K562 (cell line): ENCODE data around the gene UBE2O. TPM values are rescaled to one million over a fixed set of nuclear protein-coding genes. Genes with fewer than 3 reads are reported as not detected.

Experiments used
- FOXA3 ChIP-seq, 2 experiments: fragments of 450-650 bp in 1 of 2; sonication (generic) in 1 of 2; formaldehyde crosslinking; IDR thresholded peaks in 1 of 2; conservative IDR thresholded peaks in 1 of 2; 2 replicates each; pipeline versions ENCODE4 v1.4.0 to v1.8.0; 2020 to 2022; ENCODE audit warnings: mild to moderate bottlenecking in 2 of 2, missing genetic modification reagents in 1 of 2
- FOXM1 ChIP-seq, 2 experiments: fragments of 450-650 bp in 1 of 2; sonication (generic) in 1 of 2; formaldehyde crosslinking in 1 of 2; IDR thresholded peaks; 2 replicates each; pipeline versions ENCODE4 v1.6.1 to v1.9.0; 2017 to 2022; ENCODE audit warnings: low read depth in 2 of 2, mild to moderate bottlenecking in 2 of 2, missing genetic modification reagents in 1 of 2, moderate library complexity in 1 of 2
- HDAC1 ChIP-seq, 2 experiments: fragments of 450-650 bp; IDR thresholded peaks; 2 replicates each; pipeline ENCODE4 v1.6.1; 2016 to 2017; ENCODE audit warnings: inconsistent platforms in 1 of 2, mild to moderate bottlenecking in 1 of 2, moderate library complexity in 1 of 2
- HDAC6 ChIP-seq: IDR thresholded peaks from 2 replicates; pipeline ENCODE4 v1.6.1; 2012; ENCODE audit warnings: low read depth, mild to moderate bottlenecking, control low read depth, inconsistent platforms, low read length, moderate library complexity
- IRF1 ChIP-seq: sonication (generic); formaldehyde crosslinking; IDR thresholded peaks from 2 replicates; pipeline ENCODE4 v1.8.0; 2022; ENCODE audit warnings: missing genetic modification reagents, mild to moderate bottlenecking, borderline replicate concordance
- JUND ChIP-seq, 2 experiments: IDR thresholded peaks; 2 replicates in 1 of 2; 3 replicates in 1 of 2; pipeline ENCODE4 v1.6.1; 2011; ENCODE audit warnings: borderline replicate concordance in 2 of 2, low read depth in 2 of 2, low read length in 2 of 2, improper control_type of control experiment in 1 of 2, missing biosample characterization in 1 of 2, missing genetic modification characterization in 1 of 2, missing genetic modification reagents in 1 of 2
- KLF10 ChIP-seq: fragments of 250-450 bp; sonication (Bioruptor Pico); IDR thresholded peaks from 2 replicates; pipeline ENCODE4 v1.6.1; 2021; ENCODE audit warnings: matching md5 sums
- MAX ChIP-seq: sonication (generic); formaldehyde crosslinking; IDR thresholded peaks from 2 replicates; pipeline ENCODE4 v1.9.0; 2022; ENCODE audit warnings: mild to moderate bottlenecking, missing genetic modification reagents
- POLR2AphosphoS2 ChIP-seq: IDR thresholded peaks from 2 replicates; pipeline ENCODE4 v1.6.1; 2012; ENCODE audit warnings: low read length, improper control_type of control experiment
- RUNX1 ChIP-seq: sonication (generic); IDR thresholded peaks from 2 replicates; pipeline ENCODE4 v1.6.1; 2016; ENCODE audit warnings: antibody characterized with exemption, low read depth
- SMARCB1 ChIP-seq: IDR thresholded peaks from 2 replicates; pipeline ENCODE4 v1.6.1; 2011; ENCODE audit warnings: improper control_type of control experiment, low read depth; ENCODE audit not compliant: insufficient read length
- SNAPC5 ChIP-seq: fragments of 250-450 bp; sonication (Bioruptor Pico); IDR thresholded peaks from 2 replicates; pipeline ENCODE4 v1.8.0; 2021; ENCODE audit warnings: moderate library complexity, mild to moderate bottlenecking, inconsistent platforms
- TBP ChIP-seq: optimal IDR thresholded peaks from 2 replicates; pipeline ENCODE3; 2011; ENCODE audit warnings: low read depth, low read length, improper control_type of control experiment
- TCF3 ChIP-seq: sonication (generic); formaldehyde crosslinking; IDR thresholded peaks from 2 replicates; pipeline ENCODE4 v1.4.0; 2020; ENCODE audit warnings: mild to moderate bottlenecking, missing genetic modification reagents
- TOE1 ChIP-seq, 2 experiments: fragments of 450-650 bp in 1 of 2; sonication (generic) in 1 of 2; formaldehyde crosslinking in 1 of 2; IDR thresholded peaks; 2 replicates each; pipeline versions ENCODE4 v1.7.1 to v1.8.0; 2016 to 2022; ENCODE audit warnings: borderline replicate concordance in 2 of 2, mild to moderate bottlenecking in 2 of 2, antibody characterized with exemption in 1 of 2, inconsistent platforms in 1 of 2, low read depth in 1 of 2, missing genetic modification reagents in 1 of 2, moderate library complexity in 1 of 2
- XRCC3 ChIP-seq: fragments of 450-650 bp; IDR thresholded peaks from 2 replicates; pipeline ENCODE4 v1.6.1; 2017; ENCODE audit warnings: mild to moderate bottlenecking, moderate library complexity
- ZFP30 ChIP-seq: fragments of 250-450 bp; sonication (Bioruptor Pico); IDR thresholded peaks from 2 replicates; pipeline ENCODE4 v1.8.0; 2022; ENCODE audit warnings: moderate library complexity, mild to moderate bottlenecking, inconsistent platforms, borderline replicate concordance
- ZFP91 ChIP-seq: sonication (generic); formaldehyde crosslinking; IDR thresholded peaks from 2 replicates; pipeline ENCODE4 v1.8.0; 2022; ENCODE audit warnings: mild to moderate bottlenecking, missing genetic modification reagents
- ZFPM2 ChIP-seq: fragments of 250-450 bp; sonication (Bioruptor Pico); IDR thresholded peaks from 2 replicates; pipeline ENCODE4 v1.5.1; 2022; ENCODE audit warnings: mild to moderate bottlenecking
- ZNF12 ChIP-seq: sonication (generic); formaldehyde crosslinking; IDR thresholded peaks from 2 replicates; pipeline ENCODE4 v1.4.0; 2020; ENCODE audit warnings: mild to moderate bottlenecking, missing genetic modification reagents
- ZNF324 ChIP-seq: fragments of 250-450 bp; sonication (Bioruptor Pico); IDR thresholded peaks from 2 replicates; pipeline ENCODE4 v1.4.0; 2020; ENCODE audit warnings: mild to moderate bottlenecking
- ZNF384 ChIP-seq: IDR thresholded peaks from 2 replicates; pipeline ENCODE4 v1.6.1; 2012; ENCODE audit warnings: low read depth, low read length, improper control_type of control experiment
- ZNF512 ChIP-seq: IDR thresholded peaks from 2 replicates; pipeline ENCODE4 v1.6.1; 2016; ENCODE audit warnings: missing genetic modification characterization, missing compliant biosample characterization
- ZNF707 ChIP-seq: fragments of 250-450 bp; sonication (Bioruptor Pico); conservative IDR thresholded peaks from 2 replicates; pipeline ENCODE4 v1.8.0; 2022; ENCODE audit warnings: inconsistent platforms, mild to moderate bottlenecking, moderate library complexity
- polyA plus RNA-seq, 8 experiments: library from polyadenylated mRNA; depleted of rRNA in 4 of 8; stranded (reverse) in 5 of 8; unstranded in 3 of 8; fragments of >200 nt; fragmentation: Nextera tagmentation in 2 of 8; fragmentation: Illumina TruSeq in 1 of 8; extraction: Ambion mirVana in 2 of 8; extraction: Trizol in 1 of 8; gene quantifications; 2 replicates each; pipeline versions ENCODE4 v1.2.1 to v1.2.3, GENCODE V29; 2011 to 2014; ENCODE audit warnings: inconsistent platforms in 1 of 8, missing spikeins in 1 of 8
- total RNA-seq, 7 experiments: library from RNA; depleted of rRNA in 6 of 7; stranded (reverse); fragments of >200 nt in 6 of 7; fragmentation: Illumina TruSeq in 2 of 7; extraction: Trizol in 2 of 7; gene quantifications; 2 replicates each; pipeline versions ENCODE4 v1.2.1 to v1.2.3, GENCODE V29; 2011 to 2021; ENCODE audit warnings: low replicate concordance in 1 of 7

Gene UBE2O
- total and polyA plus RNA-seq, 9 of the 15 experiments (the other 6 are each of a cell fraction or from before 2014, with no cell fraction given): 1.6 to 39.7 (median 13.3) TPM

GRCh38 chr17:76440751-76441362 lies 12.1 kb downstream of the UBE2O start (continued):
- TF ChIP-seq IRF1 (CRISPR knock-in tag) (no peak), HDAC6 (no peak), ZNF512 (tag) (no peak), KLF10 (no peak), TBP (no peak), XRCC3 (no peak), SMARCB1 (no peak), HDAC1 (IDR thresholded peaks at IDR 0.05) (no peak), RUNX1 (no peak), MAX (CRISPR knock-in tag) (no peak), SNAPC5 (CRISPR knock-in tag) (no peak), TOE1 (IDR thresholded peaks at IDR 0.05; ENCODE audit: borderline replicate concordance) (no peak), TOE1 (CRISPR knock-in tag; IDR thresholded peaks at IDR 0.05; ENCODE audit: borderline replicate concordance, low read depth) (no peak), ZFP91 (peak; percentile 78; the same call in 1 of the 2 replicates), ZNF707 (CRISPR knock-in tag) (no peak), POLR2AphosphoS2 (no peak), FOXA3 (CRISPR knock-in tag; conservative IDR thresholded peaks at IDR 0.05 in 1 of 2, IDR thresholded peaks at IDR 0.05 in 1 of 2) (no peak), JUND (IDR thresholded peaks at IDR 0.05; ENCODE audit: borderline replicate concordance, low read depth, low read length) (no peak), JUND (tag; IDR thresholded peaks at IDR 0.05; ENCODE audit: borderline replicate concordance, low read depth, low read length) (no peak), ZFPM2 (CRISPR knock-in tag) (no peak), FOXM1 (IDR thresholded peaks at IDR 0.05; ENCODE audit: low read depth) (no peak), FOXM1 (CRISPR knock-in tag; IDR thresholded peaks at IDR 0.05; ENCODE audit: low read depth) (no peak), ZNF12 (CRISPR knock-in tag) (no peak), TCF3 (CRISPR knock-in tag) (peak; percentile 63), ZNF384 (no peak), ZFP30 (CRISPR knock-in tag) (no peak), ZNF324 (CRISPR knock-in tag) (no peak)
